ENCODE measurements around the gene CHST13.
"Not testable (repeated sequence)": the region's sequence is repeated elsewhere in the genome, so short reads cannot be mapped to it uniquely, and the experiment has no call there.

The CHST13 gene

DNA sequence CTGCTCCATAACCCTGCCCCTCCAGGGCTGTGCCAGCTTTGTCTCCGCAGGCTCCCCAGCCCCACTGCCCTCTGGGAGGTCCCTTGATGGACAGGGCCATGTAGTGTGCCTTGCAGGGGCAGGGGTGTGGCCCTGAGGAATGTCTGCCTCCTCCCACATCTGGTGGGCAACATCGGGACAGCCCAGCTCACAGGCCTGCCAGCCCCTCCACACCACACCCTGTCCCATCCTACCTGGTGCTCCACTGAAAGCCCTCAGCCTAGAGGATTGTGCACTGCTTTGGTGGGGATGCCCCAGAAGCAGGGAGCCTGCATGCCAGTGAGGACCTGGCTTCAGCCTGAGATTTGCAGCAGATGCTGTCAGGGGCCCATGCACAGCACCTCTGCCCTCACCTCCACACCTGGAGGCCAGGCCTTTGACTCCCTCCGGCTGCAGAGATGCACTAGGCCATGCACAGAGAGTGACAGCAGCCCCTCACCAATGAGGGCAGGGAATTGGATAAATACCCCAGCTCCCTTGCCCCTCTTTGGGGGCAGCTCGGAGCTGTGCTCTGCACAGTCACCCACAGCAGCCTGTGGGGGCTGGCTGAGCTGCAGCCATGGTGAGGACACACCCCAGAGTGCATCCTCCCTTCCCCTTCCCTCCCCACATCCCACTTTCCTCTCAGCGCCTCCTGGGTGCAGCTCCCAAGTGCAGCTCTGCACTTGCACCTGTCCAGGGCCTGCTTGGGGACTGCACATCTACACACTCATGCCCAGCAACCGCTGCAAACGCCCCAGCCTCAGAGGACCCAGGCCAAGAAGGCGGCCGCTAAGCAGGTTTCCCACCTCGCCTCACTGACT is 32.1 kb downstream of the CHST13 start:
- DNase-seq (ENCODE audit: low read depth): no peak

DNA sequence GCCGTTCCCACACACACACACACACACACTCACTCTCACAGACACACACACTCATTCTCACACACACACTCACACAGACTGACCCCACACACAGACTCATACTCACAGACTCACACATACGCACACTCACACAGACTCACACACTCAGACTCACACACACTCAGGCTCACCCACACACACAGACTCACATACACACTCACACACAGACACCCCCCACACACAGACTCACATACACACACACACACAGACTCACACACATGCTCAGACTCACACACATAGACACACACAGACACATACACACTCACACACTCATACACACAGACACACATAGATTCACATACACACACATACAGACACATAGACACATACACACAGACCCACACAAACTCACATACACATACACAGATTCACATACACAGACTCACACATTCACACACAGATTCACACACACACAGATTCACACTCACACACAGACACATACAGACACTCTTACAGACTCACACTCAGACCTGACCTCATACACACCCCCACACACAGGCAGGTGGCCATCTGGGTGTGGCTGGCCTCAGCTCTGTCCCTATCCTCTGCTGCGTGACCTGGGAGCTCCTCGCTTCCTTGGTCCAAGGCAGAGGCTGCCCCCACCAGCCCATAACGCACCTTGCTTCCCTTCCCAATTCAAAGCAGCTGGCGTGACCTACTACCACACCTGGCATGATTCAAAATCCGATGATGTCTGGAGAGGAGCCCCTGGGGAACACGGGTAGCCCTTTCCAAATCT is 32.9 kb downstream of the CHST13 start:
- DNase-seq (ENCODE audit: low read depth): no peak

DNA sequence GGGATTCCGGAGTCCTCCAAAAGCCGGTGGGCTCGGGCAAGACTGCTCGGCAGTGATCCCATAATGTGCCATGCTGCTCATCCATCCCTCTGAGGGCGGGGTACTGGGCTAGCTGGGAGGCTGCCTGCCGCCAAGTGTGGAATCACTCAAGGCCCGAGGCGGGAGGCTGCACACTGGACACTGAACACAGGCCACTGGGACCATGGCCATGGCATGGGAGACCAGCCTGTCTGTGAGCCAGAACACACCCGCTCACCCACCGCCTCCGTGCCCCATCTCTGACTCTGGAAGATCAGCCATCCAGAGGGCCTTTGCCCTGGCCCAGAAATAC is 33.4 kb downstream of the CHST13 start:
- DNase-seq (ENCODE audit: low read depth): no peak

DNA sequence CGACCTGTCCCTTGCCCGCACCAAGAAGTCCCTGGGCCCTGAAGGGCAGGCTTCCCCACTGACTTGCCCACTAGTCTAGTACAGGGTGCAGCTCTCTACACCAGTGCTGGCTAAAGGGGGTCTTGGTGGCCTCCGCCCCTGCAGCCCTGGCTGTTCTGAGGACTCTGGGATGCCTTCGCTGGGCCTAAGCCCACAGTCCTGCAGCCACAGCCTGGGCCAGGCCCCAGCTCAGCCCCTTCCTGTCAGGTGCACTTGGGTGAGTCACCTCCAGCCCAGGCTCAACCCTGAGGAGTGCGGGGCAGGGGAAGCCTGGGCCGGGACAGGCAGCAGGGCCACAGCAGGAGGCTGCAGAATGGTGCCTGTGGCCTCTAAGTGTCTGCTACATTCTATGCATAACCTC is 33.8 kb downstream of the CHST13 start:
- no peak for DNase-seq (ENCODE audit: low read depth)

DNA sequence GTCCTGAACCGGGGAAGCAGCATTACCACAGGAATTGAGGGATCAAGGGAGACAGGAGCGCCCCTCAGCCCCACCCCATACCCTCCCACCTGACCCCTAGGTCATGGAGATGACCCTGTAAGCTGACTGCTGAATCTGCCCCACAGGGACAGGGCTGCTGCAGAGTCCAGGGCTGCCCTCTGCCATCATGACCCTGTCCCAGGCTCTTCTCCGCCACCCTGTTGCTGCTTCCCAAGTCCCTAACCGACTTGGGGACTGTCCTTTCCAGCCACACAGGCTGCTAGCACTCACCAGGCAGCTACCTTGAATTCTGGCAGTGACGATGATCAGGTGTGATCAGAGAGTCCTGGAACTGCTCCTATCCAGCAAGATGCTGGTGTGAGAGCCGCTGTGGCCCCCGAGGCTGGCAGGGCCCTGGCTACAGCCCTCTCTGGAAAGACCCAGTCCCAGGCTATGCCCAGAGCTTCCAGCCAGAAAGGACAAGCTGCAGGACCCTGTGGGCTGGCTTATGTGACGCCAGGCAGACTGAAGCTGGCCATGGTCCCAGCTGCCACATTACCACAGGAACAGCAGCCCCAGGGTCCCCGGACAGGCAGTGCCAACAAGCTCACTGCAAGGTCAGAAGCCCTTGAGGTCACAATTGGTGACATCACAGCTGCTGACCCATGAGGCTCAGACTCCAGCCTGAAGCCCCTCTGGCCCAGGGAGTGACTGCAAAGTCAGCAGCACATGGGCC is 34.5 kb downstream of the CHST13 start, which contains the start of gene C3orf22:
Gene C3orf22, minus strand, starts transcription at position 597 of the 736 bp plus-strand sequence. CDS start 5,542 bp downstream, outside the sequence.
- DNase-seq (ENCODE audit: low read depth): no peak

DNA sequence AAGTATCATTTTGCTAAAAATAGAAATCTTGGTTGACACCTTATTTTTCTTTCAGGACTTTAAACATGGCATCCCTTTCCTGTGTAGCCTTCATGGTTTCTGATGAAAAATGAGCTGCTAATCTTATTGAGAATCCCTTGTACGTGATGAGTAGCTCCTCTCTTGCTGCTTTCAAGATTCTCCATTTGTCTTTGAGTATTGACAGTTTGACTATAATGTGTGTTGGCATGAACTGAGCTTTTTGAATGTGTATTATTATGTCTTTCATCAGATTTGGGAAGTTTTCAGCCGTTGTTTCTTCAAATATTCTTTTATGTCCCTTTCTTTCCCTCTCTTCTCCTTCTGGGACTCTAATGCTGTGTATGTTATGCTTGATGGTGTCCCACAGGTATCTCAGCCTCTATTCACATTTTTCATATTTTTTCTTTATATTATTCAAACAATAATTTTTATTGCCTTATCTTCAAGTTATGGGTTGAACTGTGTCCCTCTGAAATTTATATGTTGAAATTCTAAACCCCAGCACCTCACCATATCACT is 38.9 kb downstream of the CHST13 start:
- no peak for DNase-seq (ENCODE audit: low read depth)

DNA sequence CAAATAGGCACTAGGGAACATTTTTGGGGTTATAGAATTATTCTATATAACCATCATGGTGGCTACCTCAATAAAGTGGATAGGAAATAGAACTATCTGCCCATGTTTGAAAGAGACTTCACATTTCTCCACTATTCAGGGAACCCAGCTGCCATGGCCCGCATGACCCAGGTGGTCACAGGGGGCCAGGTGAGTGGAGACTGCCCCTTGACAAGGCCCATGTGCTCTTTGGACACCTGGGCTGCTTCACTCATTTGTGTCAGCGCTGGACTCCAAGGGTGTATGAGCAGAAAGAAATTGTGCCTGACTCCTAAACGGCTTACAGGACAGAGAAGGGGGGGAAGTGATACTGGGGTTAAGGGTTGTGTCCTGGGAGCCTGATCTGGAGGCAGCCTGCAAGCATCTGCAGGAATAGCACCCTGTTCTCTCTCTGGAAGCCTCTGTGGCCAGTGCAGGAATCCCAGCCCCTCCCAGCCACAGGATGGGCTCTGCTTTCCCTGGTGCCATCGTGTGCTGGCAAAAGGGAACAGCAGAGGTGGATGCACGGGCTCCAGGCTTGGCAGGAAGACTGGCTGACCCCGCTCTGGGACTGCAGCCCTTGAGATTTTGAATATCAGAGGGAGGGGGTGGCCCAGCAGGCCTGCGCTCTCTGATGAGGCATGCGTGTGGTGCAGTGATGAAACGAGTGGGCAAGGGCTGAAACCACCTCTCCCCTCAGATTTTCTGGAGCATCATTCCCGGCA is 43.9 kb downstream of the CHST13 start:
- DNase-seq (ENCODE audit: low read depth): no peak

DNA sequence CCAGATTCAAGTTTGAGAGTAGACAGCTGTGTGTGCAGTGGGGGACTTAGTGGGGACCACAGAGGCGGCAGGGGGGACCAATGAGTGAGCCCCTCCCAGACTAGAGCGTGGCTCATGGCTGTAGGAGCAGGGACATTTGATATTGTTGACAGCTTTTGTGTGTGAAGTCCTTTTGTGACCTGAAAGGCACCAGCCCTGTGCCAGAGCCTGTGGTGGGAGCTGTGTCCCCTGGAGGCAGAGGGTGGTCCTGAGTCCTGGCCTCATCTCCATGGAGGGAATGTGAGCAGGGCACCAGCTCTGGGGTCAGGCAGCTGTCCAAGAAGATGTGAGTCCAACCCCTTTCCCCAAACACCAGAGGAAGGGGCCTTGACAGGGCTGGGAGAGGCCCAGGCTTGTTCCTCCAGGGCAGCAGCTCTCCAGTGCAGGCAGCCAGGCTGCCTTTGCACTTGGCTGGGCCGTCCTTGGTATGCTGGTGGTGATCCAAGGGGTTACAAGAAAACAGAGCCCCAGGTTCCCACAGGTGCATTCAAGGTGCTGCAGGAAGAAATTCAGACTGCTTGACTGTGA is 44.9 kb downstream of the CHST13 start:
- DNase-seq (ENCODE audit: low read depth): no peak

DNA sequence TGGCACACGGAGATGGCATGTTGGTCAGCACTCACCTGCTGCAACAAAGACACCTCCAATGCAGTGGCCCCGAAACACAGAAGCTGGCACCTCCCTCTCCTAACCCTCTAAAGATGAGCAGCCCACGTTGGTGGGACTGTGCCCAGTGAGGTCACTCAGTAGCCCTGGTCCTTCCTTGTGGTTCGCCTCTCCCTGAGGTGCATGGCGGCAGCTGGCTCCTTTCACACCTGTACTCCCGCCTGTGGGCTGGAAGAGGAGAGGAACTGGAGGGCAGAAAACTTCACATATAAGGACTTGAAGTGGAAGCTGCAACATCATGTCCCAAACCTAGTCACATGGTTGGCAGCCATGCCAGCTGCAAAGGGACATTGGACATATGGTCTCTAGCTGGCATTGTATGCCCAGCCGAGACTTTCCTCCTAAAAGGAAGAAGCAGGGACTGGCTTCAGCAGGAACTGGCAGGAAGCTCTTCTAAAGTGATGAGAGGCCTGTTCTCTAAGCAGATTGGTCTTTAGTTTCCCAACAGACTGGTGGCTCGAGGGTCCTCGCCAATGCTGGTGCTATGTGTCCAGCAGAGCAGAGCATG is 45.5 kb downstream of the CHST13 start:
- no peak for DNase-seq (ENCODE audit: low read depth)

DNA sequence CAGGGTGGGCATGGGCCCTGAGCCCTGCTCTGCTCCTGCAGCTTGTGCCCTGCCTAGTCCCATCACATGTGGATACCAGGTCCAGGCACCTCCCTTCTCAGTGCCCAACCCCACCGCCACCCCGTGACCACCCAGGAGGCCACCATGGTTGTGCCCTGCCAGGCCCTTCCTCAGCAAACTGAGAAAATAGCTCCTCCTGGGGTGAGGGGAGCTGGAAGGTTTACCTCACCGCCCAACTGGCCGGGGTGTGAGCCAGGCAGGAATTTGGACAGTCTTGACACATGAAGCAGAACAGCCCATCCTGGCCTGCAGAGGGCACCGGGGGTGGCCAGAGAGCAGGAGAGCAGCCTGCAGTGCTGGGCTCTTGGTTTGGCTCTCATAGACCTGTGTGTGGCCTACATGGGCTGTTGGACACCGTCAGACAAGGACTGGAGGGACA is 46.2 kb downstream of the CHST13 start:
- no peak for DNase-seq (ENCODE audit: low read depth)

DNA sequence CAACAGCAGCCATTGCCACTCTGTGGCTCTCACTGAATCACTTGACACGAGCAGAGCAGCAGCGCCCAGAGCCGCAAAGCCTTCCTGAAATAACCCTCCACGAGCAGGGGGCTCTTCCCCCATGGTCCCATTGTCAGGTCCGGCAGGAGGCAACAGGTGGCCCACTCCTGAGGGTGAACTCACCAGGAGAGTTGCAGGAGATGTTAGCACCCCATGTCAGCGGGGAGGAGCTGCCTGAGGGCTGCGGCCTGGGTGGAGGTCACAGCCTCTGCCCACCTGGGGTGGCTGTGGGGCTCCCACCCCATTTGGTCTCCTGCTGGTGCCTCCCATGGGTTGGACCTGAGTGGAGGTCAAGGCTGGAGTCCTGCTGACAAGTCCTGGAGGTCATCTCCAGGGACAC is 47.1 kb downstream of the CHST13 start:
- no peak for DNase-seq (ENCODE audit: low read depth)

DNA sequence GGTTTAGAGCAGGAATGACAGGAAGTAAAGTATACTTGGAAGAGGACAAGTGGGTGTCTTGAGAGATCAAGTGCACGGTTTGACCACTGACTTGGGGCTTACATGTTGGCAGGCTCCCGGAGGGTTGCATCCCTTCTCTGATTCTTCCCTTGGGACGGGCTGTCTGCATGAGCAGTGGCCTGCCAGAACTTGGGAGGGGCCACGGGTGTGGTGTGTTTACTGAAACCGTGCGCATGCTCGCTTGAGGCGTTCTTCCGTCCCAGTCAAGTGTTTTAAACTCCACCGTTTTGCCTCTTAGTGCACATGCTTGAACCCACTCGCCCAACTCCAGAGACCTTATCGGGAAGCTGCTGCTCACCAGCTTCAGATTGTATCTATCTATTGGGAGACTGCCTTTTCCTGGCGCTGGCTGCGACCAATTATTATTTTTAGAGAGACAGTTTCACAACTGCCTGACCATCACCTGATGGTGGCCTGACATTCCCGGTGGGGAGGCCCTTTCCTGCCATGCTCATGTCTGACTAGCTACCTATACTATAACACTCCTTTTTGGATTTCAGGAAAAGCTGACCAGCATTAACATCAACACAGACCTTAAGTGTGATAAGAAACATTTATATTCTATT is 49.6 kb downstream of the CHST13 start:
- DNase-seq (ENCODE audit: low read depth): peak; percentile 20

DNA sequence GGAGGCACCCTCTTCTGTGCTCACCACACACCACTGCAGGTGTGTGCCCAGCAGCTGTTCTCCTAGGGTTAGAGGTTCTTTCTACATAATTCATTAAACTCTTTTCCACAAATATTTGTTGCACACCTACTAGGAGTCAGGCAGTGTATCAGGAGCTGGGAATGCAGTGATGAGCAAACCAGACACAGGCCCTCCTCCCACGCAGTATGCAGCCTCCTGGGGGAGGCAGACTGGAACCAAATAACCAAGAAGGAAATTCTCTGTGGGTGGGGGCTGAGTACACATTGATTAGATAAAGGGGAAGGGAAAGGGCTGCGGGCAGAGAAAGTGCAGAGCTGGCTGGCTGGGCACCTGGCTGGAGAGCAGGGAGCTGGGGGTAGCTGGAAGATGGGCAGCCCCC is 53.3 kb downstream of the CHST13 start:
- no peak for DNase-seq (ENCODE audit: low read depth)

DNA sequence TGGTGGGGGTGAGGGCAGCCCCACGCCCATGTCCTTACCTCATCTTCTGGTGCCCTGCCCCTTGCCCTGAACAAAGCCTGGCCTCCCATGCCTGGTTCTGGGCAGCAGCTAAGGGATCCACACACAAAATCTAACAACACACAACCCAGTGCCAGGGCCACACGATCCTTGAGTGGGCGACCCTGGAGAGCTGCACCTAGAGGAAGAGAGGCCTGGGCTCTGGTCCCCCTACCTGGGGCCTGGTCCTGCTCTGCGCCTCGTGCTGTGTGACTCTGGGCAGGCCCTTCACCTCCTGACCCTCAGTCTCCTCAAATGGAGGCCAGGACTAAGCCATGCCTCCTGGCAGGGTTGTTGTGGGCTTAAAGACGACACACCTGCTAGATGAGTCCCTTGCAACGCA is 54.7 kb downstream of the CHST13 start:
- no peak for DNase-seq (ENCODE audit: low read depth)

DNA sequence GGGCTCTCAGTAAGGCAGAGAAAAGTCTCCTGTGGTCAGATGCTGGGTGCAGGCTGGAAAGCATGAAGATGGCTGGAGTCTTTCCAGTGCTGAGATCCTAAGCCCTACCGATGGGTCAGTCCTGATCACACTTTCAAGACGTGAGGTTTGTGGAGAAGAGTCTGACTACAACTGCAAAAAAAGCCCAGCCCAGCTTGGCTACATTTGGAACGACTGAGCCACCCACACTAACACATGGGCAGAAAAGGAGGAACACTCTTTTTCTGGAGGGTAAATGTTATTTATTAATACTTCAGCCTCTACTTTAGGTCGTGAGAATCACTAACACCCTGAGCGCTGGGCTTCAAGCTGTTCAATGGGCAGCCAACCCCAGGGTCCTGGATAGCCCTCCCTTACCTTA is 56.8 kb downstream of the CHST13 start:
- no peak for DNase-seq (ENCODE audit: low read depth)

DNA sequence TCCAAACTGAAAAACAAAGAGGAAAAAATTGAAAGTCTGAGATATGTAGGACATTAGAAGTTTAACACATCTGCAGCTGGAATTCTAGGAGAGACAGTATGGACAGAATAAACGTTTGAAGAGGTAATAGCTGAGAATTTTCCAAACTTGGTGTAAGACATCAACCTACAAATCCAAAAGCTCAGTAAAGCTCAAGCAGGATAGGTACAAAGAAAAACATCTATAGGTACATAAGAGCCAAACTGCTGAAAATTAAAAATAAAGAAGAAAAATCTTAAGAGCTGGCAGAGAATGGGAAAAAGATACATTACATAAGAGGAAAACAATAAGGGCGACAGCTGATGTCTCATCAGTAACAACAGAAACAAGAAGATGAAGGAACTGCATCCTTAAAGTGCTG is 57.6 kb downstream of the CHST13 start:
- DNase-seq (ENCODE audit: low read depth): no peak

DNA sequence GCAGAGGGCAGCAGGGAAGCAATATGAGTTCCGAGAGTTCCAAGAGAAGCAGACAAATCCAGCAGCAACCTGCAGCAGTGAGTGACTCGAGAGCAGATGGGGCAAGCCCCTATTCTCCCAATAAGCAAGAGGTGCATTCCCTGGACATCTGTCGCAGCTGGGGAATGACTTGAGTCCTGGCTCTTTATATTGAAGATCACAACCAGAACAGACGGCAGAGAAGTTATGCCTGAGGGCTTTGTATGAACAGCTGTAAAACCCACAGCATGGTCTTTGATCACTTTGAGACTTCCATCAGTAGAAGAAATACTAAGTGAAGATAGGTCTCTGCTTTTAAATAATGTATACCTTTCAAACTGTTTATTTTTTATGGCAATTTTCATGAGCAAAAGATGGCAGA is 58.4 kb downstream of the CHST13 start:
- DNase-seq (ENCODE audit: low read depth): no peak

DNA sequence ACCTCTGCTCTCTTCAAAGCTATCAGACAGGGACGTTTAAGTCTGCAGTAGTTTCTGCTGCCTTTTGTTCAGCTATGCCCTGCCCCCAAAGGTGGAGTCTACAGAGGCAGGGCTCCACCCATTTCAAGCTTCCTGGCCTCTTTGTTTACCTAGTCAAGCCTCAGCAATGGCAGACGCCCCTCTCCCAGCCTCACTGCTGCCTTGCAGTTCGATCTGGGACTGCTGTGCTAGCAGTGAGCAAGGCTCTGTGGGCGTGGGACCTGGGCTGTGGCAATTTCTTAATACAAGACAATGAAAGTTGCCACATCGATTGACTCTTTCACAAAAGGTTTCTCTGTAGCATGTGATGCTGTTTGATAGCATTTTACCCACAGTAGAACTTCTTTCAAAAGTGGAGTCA is 67.6 kb downstream of the CHST13 start:
- DNase-seq (ENCODE audit: low read depth): not testable (repeated sequence)

Measured in CMK (cell line).